KMS-11 (cell line): ENCODE results near the gene KATNB1.
"Not testable (repeated sequence)": the region's sequence is repeated elsewhere in the genome, so short reads cannot be mapped to it uniquely, and the experiment has no call there.

Experiments
- H2AFZ ChIP-seq: fragments of 200-600 bp; sonication (generic); 2 replicates; pipeline ENCODE4 v1.6.1; 2016; ENCODE audit warnings: antibody characterized with exemption, mixed run types, low read depth
- H3K27ac ChIP-seq: fragments of 200-600 bp; sonication (generic); 2 replicates; pipeline ENCODE4 v1.6.1; 2016; ENCODE audit warnings: mild to moderate bottlenecking, mixed run types
- H3K27me3 ChIP-seq: fragments of 200-600 bp; sonication (generic); 2 replicates; pipeline ENCODE4 v1.6.1; 2017; ENCODE audit warnings: mild to moderate bottlenecking, low read depth, mixed run types, moderate library complexity; ENCODE audit not compliant: insufficient read depth
- H3K36me3 ChIP-seq: fragments of 200-600 bp; sonication (generic); 2 replicates; pipeline ENCODE4 v1.6.1; 2017; ENCODE audit warnings: mild to moderate bottlenecking, mixed run types; ENCODE audit not compliant: insufficient read depth
- H3K4me1 ChIP-seq: fragments of 200-600 bp; sonication (generic); 2 replicates; pipeline ENCODE4 v1.6.1; 2016; ENCODE audit warnings: mild to moderate bottlenecking, low read depth, mixed run types; ENCODE audit not compliant: poor library complexity, severe bottlenecking
- H3K4me2 ChIP-seq: fragments of 200-600 bp; sonication (generic); 2 replicates; pipeline ENCODE4 v1.7.0; 2016; ENCODE audit warnings: mild to moderate bottlenecking, mixed run types
- H3K4me3 ChIP-seq: fragments of 200-600 bp; sonication (generic); IDR thresholded peaks from 2 replicates; pipeline ENCODE4 v1.6.1; 2017; ENCODE audit warnings: low read depth, low read length, mixed read lengths; ENCODE audit not compliant: insufficient read depth
- H3K79me2 ChIP-seq: fragments of 200-600 bp; sonication (generic); 2 replicates; pipeline ENCODE4 v1.6.1; 2016; ENCODE audit warnings: low read depth, mixed run types; ENCODE audit not compliant: insufficient read depth
- H3K9ac ChIP-seq: fragments of 200-600 bp; sonication (generic); 2 replicates; pipeline ENCODE4 v1.6.1; 2016; ENCODE audit warnings: mild to moderate bottlenecking, mixed run types
- H4K20me1 ChIP-seq: fragments of 200-600 bp; sonication (generic); 2 replicates; pipeline ENCODE4 v1.6.1; 2016; ENCODE audit warnings: mild to moderate bottlenecking, mixed run types; ENCODE audit not compliant: insufficient read depth
- CTCF ChIP-seq: fragments of 200-600 bp; sonication (generic); conservative IDR thresholded peaks from 2 replicates; pipeline ENCODE4 v1.6.1; 2017; ENCODE audit warnings: low read depth, mild to moderate bottlenecking, antibody characterized with exemption, low read length, moderate library complexity, mixed read lengths

The KATNB1 gene

DNA sequence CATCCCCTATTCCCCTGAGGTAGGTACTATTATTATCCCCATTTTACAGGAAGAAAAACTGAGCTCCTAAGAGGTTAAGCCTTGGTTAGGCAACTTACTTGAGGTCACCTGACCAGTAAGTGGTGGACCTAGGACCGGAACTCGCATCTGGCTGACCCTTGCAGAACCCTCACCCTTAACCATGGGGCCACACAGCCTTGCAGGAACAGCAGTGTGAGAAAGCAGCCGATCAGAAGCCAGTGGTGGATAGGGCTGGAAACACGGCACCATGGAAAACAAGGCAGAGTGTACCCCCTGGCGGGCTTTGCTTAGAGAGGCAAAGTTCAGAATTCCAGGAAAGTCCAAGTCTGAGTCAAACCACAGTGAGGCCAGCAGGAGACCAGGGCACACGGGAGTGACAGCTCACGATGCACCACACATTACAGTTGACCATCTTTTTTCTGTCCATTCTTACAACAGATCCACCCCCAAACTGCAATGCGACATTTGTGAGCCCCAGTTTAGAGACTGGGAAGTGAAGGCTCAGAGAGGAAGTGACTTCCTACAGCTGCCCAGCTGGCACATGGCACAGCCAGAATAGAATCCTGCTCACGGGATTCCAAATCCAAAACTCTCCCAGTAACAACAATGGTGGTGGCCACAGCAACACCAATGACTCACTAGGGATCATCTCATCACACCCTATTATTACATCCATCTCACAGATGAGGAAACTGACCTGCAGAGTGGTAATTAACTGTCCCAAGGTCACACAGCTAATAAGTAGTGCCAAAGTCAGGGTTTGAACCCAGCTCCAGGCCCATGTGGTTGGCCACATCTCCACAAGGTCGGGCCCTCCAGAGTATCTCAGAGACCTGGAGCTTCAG lies 46.4 kb downstream of the KATNB1 start:
- Histone ChIP-seq H3K4me3 (no peak overlapping the region), H3K4me1 (no peaks in the 10 kb centered on the region), H3K9ac (no peak overlapping the region), H3K4me2 (no peak overlapping the region), H3K27me3 (no peaks in the 10 kb centered on the region), H3K36me3 (no peaks in the 10 kb centered on the region), H3K79me2 (no peaks in the 10 kb centered on the region), H4K20me1 (no peaks in the 10 kb centered on the region), H2AFZ (no peak overlapping the region), H3K27ac (no peak overlapping the region)
- TF ChIP-seq CTCF, result no peak

DNA sequence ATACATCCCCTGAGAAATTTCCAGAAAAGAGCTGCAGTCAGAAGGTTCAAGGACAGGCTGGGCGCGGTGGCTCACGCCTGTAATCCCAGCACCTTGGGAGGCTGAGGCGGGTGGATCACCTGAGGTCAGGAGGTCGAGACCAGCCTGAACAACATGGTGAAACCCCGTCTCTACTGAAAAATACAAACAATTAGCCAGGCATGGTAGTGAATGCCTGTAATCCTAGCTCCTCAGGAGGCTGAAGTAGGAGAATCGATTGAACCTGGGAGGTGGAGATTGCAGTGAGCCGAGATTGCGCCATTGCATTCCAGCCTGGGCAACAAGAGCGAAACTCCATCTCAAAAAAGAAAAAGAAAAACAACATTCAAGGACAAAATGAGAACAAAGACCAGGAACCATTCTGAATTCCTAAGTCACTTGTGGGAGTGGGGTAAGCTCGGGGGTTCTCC lies 47.1 kb downstream of the KATNB1 start:
- H3K9ac ChIP-seq, H3K4me3 ChIP-seq, H2AFZ ChIP-seq, H3K4me2 ChIP-seq, H3K27me3 ChIP-seq, H3K79me2 ChIP-seq, H4K20me1 ChIP-seq, H3K36me3 ChIP-seq, H3K27ac ChIP-seq, H3K4me1 ChIP-seq: not testable (repeated sequence)

- Histone ChIP-seq H3K36me3 (no peaks in the 10 kb centered on the region), H3K4me1 (no peaks in the 10 kb centered on the region), H3K4me2 (no peak overlapping the region), H3K4me3 (no peak overlapping the region), H2AFZ (no peak overlapping the region), H3K9ac (no peak overlapping the region), H3K79me2 (no peaks in the 10 kb centered on the region), H3K27ac (no peak overlapping the region), H4K20me1 (no peaks in the 10 kb centered on the region), H3K27me3 (no peaks in the 10 kb centered on the region)
- TF ChIP-seq CTCF, result no peak
Measured at GRCh38 chr16:57783116-57783515, 47.5 kb downstream of the KATNB1 start.

DNA sequence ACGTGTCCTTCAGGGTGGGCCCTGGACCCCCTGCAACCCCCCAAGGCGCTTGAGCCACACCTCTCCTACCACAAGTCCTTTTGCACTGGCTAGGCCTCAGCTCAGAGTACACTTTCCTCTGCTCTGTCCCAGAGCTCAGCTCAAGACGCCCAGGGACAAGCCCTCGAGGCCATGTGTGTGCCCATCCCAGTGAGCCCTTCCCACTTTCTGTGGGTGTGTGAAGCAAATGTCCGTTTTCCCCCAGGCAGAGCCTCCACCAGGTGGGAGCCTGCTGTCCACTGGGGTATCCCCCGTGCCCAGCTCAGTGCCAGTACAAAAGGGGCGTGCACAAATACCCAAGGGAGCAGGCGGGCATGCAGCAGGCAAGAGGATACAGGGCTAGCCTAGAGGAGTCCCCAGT lies 48.3 kb downstream of the KATNB1 start:
- Histone ChIP-seq H4K20me1 (no peaks in the 10 kb centered on the region), H3K27ac (no peak overlapping the region), H3K4me3 (no peak overlapping the region), H3K9ac (no peak overlapping the region), H3K27me3 (no peaks in the 10 kb centered on the region), H3K4me2 (no peak overlapping the region), H3K4me1 (no peaks in the 10 kb centered on the region), H2AFZ (no peak overlapping the region), H3K79me2 (no peaks in the 10 kb centered on the region), H3K36me3 (no peaks in the 10 kb centered on the region)
- no peak for TF ChIP-seq CTCF

- no peak for TF ChIP-seq CTCF
- no peaks in the 10 kb centered on the region for H4K20me1 ChIP-seq
- H3K36me3 ChIP-seq, result no peaks in the 10 kb centered on the region
- H3K4me2 ChIP-seq, result no peak overlapping the region
- H3K27me3 ChIP-seq, result no peaks in the 10 kb centered on the region
- H3K9ac ChIP-seq, result no peak overlapping the region
- H3K4me3 ChIP-seq, result no peak overlapping the region
- no peak overlapping the region for H2AFZ ChIP-seq
- H3K79me2 ChIP-seq, result no peaks in the 10 kb centered on the region
- no peaks in the 10 kb centered on the region for H3K4me1 ChIP-seq
- no peak overlapping the region for H3K27ac ChIP-seq
Measured at GRCh38 chr16:57784334-57784733, 48.8 kb downstream of the KATNB1 start.
